Stomach (tissue), 4 donors: ENCODE data around the gene MALL.

Experiments
- POLR2A ChIP-seq, 4 donors: fragments of 450-650 bp; IDR thresholded peaks; one replicate each; pipeline ENCODE4 v1.6.1; 2016; ENCODE audit warnings: antibody characterized with exemption in 4 of 4, control low read depth in 2 of 4, mild to moderate bottlenecking in 1 of 4, moderate library complexity in 1 of 4
- POLR2AphosphoS5 ChIP-seq, 3 donors: sonication (generic); formaldehyde crosslinking; IDR thresholded peaks; one replicate each; pipeline ENCODE4 v1.6.1; 2016; ENCODE audit warnings: antibody characterized with exemption in 3 of 3
- TF ChIP-seq, protein P1 (sequence below), 7 experiments: fragments of 450-650 bp in 4 of 7; fragments of 200-600 bp in 3 of 7; sonication (generic) in 3 of 7; IDR thresholded peaks; one replicate each; pipeline ENCODE4 v1.5.1; 2016 to 2019; ENCODE audit warnings: antibody characterized with exemption in 7 of 7, control low read depth in 2 of 7, mild to moderate bottlenecking in 1 of 7

DNA sequence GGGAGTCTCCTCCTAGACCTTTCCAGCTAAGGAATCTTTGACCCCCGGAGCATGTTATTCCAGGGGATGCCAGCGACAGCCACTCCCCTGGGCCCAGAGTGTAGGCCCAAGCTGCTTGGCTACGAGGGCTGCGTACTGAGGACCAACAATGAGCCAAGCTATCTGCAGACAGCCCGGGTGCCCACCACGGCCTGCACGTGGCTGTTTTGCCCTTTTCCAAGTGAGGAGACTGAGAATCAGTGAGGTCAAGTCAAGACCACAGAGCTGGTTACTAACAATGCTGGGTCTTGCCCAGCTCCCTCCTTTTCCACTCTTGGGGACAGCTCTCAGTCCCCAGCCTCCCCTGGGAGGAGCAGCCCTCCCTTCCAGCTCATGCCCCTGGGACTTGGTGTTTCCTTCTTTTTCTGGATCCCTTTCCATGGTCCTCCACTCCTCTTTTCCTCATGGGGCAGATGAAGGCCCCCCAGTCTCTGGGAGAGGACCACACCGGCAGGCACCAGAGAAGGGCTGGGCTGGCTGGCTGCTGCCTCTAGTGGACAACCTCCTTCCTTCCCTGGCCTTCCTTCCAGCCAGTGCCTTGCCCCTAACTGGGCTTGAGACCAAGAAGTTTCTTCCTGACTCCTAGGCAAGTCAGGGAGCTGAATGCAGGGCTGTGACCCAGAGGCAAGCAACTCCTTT lies 550 bp upstream of the MALL start:
- TF ChIP-seq, protein P1, sequence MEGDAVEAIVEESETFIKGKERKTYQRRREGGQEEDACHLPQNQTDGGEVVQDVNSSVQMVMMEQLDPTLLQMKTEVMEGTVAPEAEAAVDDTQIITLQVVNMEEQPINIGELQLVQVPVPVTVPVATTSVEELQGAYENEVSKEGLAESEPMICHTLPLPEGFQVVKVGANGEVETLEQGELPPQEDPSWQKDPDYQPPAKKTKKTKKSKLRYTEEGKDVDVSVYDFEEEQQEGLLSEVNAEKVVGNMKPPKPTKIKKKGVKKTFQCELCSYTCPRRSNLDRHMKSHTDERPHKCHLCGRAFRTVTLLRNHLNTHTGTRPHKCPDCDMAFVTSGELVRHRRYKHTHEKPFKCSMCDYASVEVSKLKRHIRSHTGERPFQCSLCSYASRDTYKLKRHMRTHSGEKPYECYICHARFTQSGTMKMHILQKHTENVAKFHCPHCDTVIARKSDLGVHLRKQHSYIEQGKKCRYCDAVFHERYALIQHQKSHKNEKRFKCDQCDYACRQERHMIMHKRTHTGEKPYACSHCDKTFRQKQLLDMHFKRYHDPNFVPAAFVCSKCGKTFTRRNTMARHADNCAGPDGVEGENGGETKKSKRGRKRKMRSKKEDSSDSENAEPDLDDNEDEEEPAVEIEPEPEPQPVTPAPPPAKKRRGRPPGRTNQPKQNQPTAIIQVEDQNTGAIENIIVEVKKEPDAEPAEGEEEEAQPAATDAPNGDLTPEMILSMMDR (IDR thresholded peaks at IDR 0.05) = peak in 2 of 7 experiments; percentile 20 to 28
- TF ChIP-seq POLR2A (IDR thresholded peaks at IDR 0.05) (no peak), POLR2AphosphoS5 (IDR thresholded peaks at IDR 0.05) (no peak)
